Measurements from ENCODE around the gene CACNA2D4.

Gene CACNA2D4

GRCh38 chr12:1929241-1929984 lies 11.0 kb upstream of the CACNA2D4 start:
- no peak for TF ChIP-seq POLR2A (IDR thresholded peaks at IDR 0.05; ENCODE audit: low read depth, low read length)
- FAIRE-seq (no peak), DNase-seq (ENCODE audit: insufficient read length, low spot score) (no peak)

GRCh38 chr12:1928439-1929121 lies 10.1 kb upstream of the CACNA2D4 start:
- DNase-seq (ENCODE audit: insufficient read length, low spot score) (no peak), FAIRE-seq (no peak)
- TF ChIP-seq POLR2A (IDR thresholded peaks at IDR 0.05; ENCODE audit: low read depth, low read length) = no peak

- TF ChIP-seq POLR2A (IDR thresholded peaks at IDR 0.05; ENCODE audit: low read depth, low read length) = no peak
- FAIRE-seq = no peak
Observed at GRCh38 chr12:1927751-1928351, 9.4 kb upstream of the CACNA2D4 start.

GRCh38 chr12:1927051-1927680 lies 8.7 kb upstream of the CACNA2D4 start:
- no peak for DNase-seq (ENCODE audit: insufficient read length, low spot score)
- no peak for FAIRE-seq
- no peak for TF ChIP-seq POLR2A (IDR thresholded peaks at IDR 0.05; ENCODE audit: low read depth, low read length)

More at GRCh38 chr12:1927751-1928351, 9.4 kb upstream of the CACNA2D4 start:
- DNase-seq (ENCODE audit: insufficient read length, low spot score) = no peak

- no peak for DNase-seq (ENCODE audit: insufficient read length, low spot score)
- TF ChIP-seq POLR2A (IDR thresholded peaks at IDR 0.05; ENCODE audit: low read depth, low read length) = no peak
- FAIRE-seq = no peak
Observed at GRCh38 chr12:1926251-1926657, 7.8 kb upstream of the CACNA2D4 start.

- TF ChIP-seq POLR2A (IDR thresholded peaks at IDR 0.05; ENCODE audit: low read depth, low read length) = no peak
- DNase-seq (ENCODE audit: insufficient read length, low spot score) = no peak
- no peak for FAIRE-seq
Observed at GRCh38 chr12:1925684-1926006, 7.2 kb upstream of the CACNA2D4 start.

GRCh38 chr12:1924996-1925683 lies 6.7 kb upstream of the CACNA2D4 start:
- FAIRE-seq (no peak), DNase-seq (ENCODE audit: insufficient read length, low spot score) (no peak)
- TF ChIP-seq POLR2A (IDR thresholded peaks at IDR 0.05; ENCODE audit: low read depth, low read length) = no peak

- TF ChIP-seq POLR2A (IDR thresholded peaks at IDR 0.05; ENCODE audit: low read depth, low read length) = no peak
- DNase-seq (ENCODE audit: insufficient read length, low spot score) = no peak
- no peak for FAIRE-seq
Observed at GRCh38 chr12:1922985-1923384, 4.5 kb upstream of the CACNA2D4 start.

- no peak for FAIRE-seq
- TF ChIP-seq POLR2A (IDR thresholded peaks at IDR 0.05; ENCODE audit: low read depth, low read length) = no peak
- no peak for DNase-seq (ENCODE audit: insufficient read length, low spot score)
Observed at GRCh38 chr12:1922075-1922709, 3.7 kb upstream of the CACNA2D4 start.

GRCh38 chr12:1920971-1921370 lies 2.5 kb upstream of the CACNA2D4 start:
- FAIRE-seq (no peak), DNase-seq (ENCODE audit: insufficient read length, low spot score) (no peak)
- TF ChIP-seq POLR2A (IDR thresholded peaks at IDR 0.05; ENCODE audit: low read depth, low read length) = no peak

GRCh38 chr12:1920436-1920835 lies 2.0 kb upstream of the CACNA2D4 start:
- TF ChIP-seq POLR2A (IDR thresholded peaks at IDR 0.05; ENCODE audit: low read depth, low read length) = no peak
- DNase-seq (ENCODE audit: insufficient read length, low spot score) (no peak), FAIRE-seq (no peak)

- FAIRE-seq = no peak
- DNase-seq (ENCODE audit: insufficient read length, low spot score) = no peak
- no peak for TF ChIP-seq POLR2A (IDR thresholded peaks at IDR 0.05; ENCODE audit: low read depth, low read length)
Observed at GRCh38 chr12:1919763-1920162, 1.3 kb upstream of the CACNA2D4 start.

- DNase-seq (ENCODE audit: insufficient read length, low spot score) = no peak
- TF ChIP-seq POLR2A (IDR thresholded peaks at IDR 0.05; ENCODE audit: low read depth, low read length) = no peak
- no peak for FAIRE-seq
Observed at GRCh38 chr12:1919284-1919683, 832 bp upstream of the CACNA2D4 start.

All from H54 (cell line).